Heart left ventricle (tissue), 16 donors: ENCODE results near the gene ZPBP. TPM values are rescaled to one million over a fixed set of nuclear protein-coding genes. Genes with fewer than 3 reads are reported as not detected.
A peak's percentile ranks its signal among the peaks of the same experiment; 100 is the strongest.

ENCODE experiments used
- ATAC-seq, 4 donors: fragments of 200-7000 bp; cut with Tn5 transposase; one replicate each; pipeline ENCODE4 v1.9.1; 2020 to 2022; ENCODE audit warnings: moderate library complexity in 4 of 4, mild to moderate bottlenecking in 3 of 4, moderate number of reproducible peaks in 1 of 4
- DNase-seq, 5 donors: peaks; one replicate each; pipeline ENCODE4 v3.0.0-alpha.2; 2020
- H3K27ac ChIP-seq, 12 donors: fragments of 200-600 bp; sonication (generic) in 4 of 12; one replicate each; pipeline versions ENCODE4 v1.5.0 to v1.8.0; 2016 to 2022; ENCODE audit warnings: mild to moderate bottlenecking in 2 of 12
- H3K27me3 ChIP-seq, 9 donors: fragments of 200-600 bp; sonication (generic) in 2 of 9; one replicate each; pipeline versions ENCODE4 v1.5.1 to v1.8.0; 2016 to 2022; ENCODE audit warnings: mild to moderate bottlenecking in 3 of 9
- H3K36me3 ChIP-seq, 9 donors: fragments of 200-600 bp; sonication (generic) in 2 of 9; one replicate each; pipeline versions ENCODE4 v1.5.0 to v1.8.0; 2018 to 2022; ENCODE audit warnings: mild to moderate bottlenecking in 2 of 9
- H3K4me1 ChIP-seq, 12 donors: fragments of 200-600 bp; sonication (generic) in 4 of 12; one replicate each; pipeline versions ENCODE4 v1.5.0 to v1.8.0; 2016 to 2022; ENCODE audit warnings: mild to moderate bottlenecking in 3 of 12
- H3K4me3 ChIP-seq, 12 donors: fragments of 200-600 bp; sonication (generic) in 4 of 12; one replicate each; pipeline versions ENCODE4 v1.5.0 to v1.8.0; 2017 to 2022; ENCODE audit warnings: mild to moderate bottlenecking in 9 of 12, moderate library complexity in 4 of 12
- H3K9me3 ChIP-seq, 12 donors: fragments of 200-600 bp; sonication (generic) in 4 of 12; one replicate each; pipeline versions ENCODE4 v1.5.0 to v1.8.0; 2016 to 2022; ENCODE audit warnings: mild to moderate bottlenecking in 1 of 12
- POLR2A ChIP-seq, 2 donors: fragments of 450-650 bp; IDR thresholded peaks; one replicate each; pipeline ENCODE4 v1.6.1; 2017; ENCODE audit warnings: antibody characterized with exemption in 2 of 2, mild to moderate bottlenecking in 2 of 2, moderate library complexity in 2 of 2
- WGBS, 4 donors: extraction: QIAGEN DNeasy Blood & Tissue Kit in 2 of 4; methylation state at CpG; one replicate each; pipeline versions ENCODE4 v1.1.5 to v1.1.7; 2013 to 2018; 5-methylcytosine and 5-hydroxymethylcytosine counted together
- intact Hi-C, 10 donors: fragments of 100-400 bp; cut with DNase I; formaldehyde crosslinking; loops; one replicate each; pipeline versions ENCODE4 v1.11.1 to v1.14.2; 2022
- polyA plus RNA-seq, 2 donors: library from polyadenylated mRNA; stranded (reverse); fragments of 200-250 nt; gene quantifications; one replicate each; pipeline ENCODE4 v1.2.3, GENCODE V29; 2013
- total RNA-seq, 9 donors: library from RNA; depleted of rRNA in 2 of 9; stranded (reverse); fragments of >200 nt in 2 of 9; fragmentation: NEBNext Ultra II Directional in 3 of 9; extraction: Animal tissue kit (Norgen Biotek cat#: 25700) in 3 of 9; gene quantifications; one replicate each; pipeline versions ENCODE4 v1.1.0 to v1.2.4, GENCODE V29; 2016 to 2023
- TF ChIP-seq, protein P1 (sequence below), 12 donors: fragments of 200-600 bp; sonication (generic) in 4 of 12; IDR thresholded peaks; one replicate each; pipeline versions ENCODE4 v1.5.0 to v1.8.0; 2018 to 2022; ENCODE audit warnings: antibody characterized with exemption in 12 of 12, mild to moderate bottlenecking in 5 of 12
- donor health status: ischemic (EF 13 %, LVEDD 7.1; RV severe dilation, severe dysfunction).
- donor health status: healthy with polysubstance abuse.
- donor health status: DM: no; HTN: yes; CAD: no.
- donor health status: DM: no; HTN: no; CAD: no.
- donor health status: ischemic (EF 25% LVEDD 6.9; RV normal size, moderate dysfunction).
- donor health status: ischemic (EF 25% LVEDD 5.7; RV mildly dilated, moderate dysfunction).
- donor health status: healthy.
- donor health status: DM: yes; HTN: yes; CAD: no.
- donor health status: ischemic (EF 35%, LVEDD 5.7; RV mildly dilated, moderate dysfunction).
- donor health status: nonischemic (EF 11% LVEDD 7.7; RV severe dilation, severe dysfunction).
- donor health status: DM: yes; HTN: yes; CAD: no.
- donor health status: PGD.
- donor health status: ischemic (EF 29% LVEDD 5.4; RV normal size, mild dysfunction).
- donor health status: nonischemic (EF 23%, LVEDD 6.1; RV moderate dilation, normal function).

Gene ZPBP
- total and polyA plus RNA-seq, 11 donors = not detected

DNA sequence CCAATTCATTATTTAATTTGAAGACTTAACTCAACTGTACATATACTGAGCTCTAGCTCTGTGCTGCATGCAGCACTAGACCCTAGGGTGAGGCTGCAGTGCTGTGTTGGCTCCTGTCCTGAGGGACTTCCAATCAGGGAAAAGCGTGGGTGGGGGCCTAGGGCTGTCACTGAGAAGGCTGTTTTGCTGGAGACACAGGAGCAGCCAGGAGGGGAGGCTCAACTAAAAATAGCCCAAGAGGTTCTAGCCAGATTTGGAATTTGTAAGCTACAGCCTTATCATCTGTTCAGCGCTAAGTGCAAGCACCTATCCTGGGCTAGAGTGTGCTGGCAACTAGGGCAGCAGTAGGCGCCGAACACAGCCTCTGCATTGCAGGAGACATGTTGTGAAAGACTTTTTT lies 198.5 kb downstream of the ZPBP start:
- intact Hi-C loops = no loop called here

DNA sequence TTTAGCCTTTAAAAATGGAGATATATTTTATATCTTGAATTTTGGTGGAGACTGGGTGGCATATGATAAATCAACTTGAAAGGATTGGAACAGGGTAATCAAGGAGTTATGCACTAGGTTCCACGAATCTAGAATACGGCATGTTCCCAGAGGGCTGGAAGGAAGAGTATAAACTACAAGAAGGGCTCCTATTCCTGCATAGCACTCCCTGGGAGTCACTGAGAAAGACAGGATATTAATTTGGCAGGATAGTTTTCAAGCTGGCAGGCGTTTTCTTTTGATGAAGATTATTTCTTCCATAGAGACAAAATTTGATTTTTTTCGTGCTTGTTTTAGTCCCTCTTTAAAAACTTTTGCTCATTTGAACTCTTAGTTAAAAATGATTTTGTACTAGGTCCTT lies 199.9 kb downstream of the ZPBP start:
- no peak overlapping the region for H3K4me3 ChIP-seq
- no peaks in the 10 kb centered on the region for H3K36me3 ChIP-seq
- no peaks in the 10 kb centered on the region for H3K27me3 ChIP-seq
- 28 to 58% (median 37%) methylated on average over 4 of the region's 4 CpGs for WGBS, 4 donors
- peak overlapping the region in 2 of 12 donors; percentile 23 to 71 for H3K27ac ChIP-seq
- DNase-seq (no peak), ATAC-seq (peak in 2 of 4 donors; percentile 25 to 34)
- intact Hi-C loops = no loop called here
- H3K9me3 ChIP-seq = peaks cover 0 to 10% (median 0%) of the 10 kb centered on the region in 12 donors
- TF ChIP-seq POLR2A (IDR thresholded peaks at IDR 0.05) = no peak
- TF ChIP-seq, protein P1, sequence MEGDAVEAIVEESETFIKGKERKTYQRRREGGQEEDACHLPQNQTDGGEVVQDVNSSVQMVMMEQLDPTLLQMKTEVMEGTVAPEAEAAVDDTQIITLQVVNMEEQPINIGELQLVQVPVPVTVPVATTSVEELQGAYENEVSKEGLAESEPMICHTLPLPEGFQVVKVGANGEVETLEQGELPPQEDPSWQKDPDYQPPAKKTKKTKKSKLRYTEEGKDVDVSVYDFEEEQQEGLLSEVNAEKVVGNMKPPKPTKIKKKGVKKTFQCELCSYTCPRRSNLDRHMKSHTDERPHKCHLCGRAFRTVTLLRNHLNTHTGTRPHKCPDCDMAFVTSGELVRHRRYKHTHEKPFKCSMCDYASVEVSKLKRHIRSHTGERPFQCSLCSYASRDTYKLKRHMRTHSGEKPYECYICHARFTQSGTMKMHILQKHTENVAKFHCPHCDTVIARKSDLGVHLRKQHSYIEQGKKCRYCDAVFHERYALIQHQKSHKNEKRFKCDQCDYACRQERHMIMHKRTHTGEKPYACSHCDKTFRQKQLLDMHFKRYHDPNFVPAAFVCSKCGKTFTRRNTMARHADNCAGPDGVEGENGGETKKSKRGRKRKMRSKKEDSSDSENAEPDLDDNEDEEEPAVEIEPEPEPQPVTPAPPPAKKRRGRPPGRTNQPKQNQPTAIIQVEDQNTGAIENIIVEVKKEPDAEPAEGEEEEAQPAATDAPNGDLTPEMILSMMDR (IDR thresholded peaks at IDR 0.05) = no peak
- peaks cover 0 to 13% (median 0%) of the 10 kb centered on the region in 12 donors for H3K4me1 ChIP-seq

More for the DNA sequence above, 198.5 kb downstream of the ZPBP start:
- Histone ChIP-seq H3K27ac (peak overlapping the region in 7 of 12 donors; percentile 2 to 74 (median 49)), H3K9me3 (peaks cover 0 to 10% (median 0%) of the 10 kb centered on the region in 12 donors), H3K27me3 (no peaks in the 10 kb centered on the region), H3K36me3 (no peaks in the 10 kb centered on the region), H3K4me3 (no peak overlapping the region), H3K4me1 (peaks cover 0 to 13% (median 0%) of the 10 kb centered on the region in 12 donors)
- peak; percentile 94 to 97 (median 96) for ATAC-seq
- DNase-seq = peak in 4 of 5 donors; percentile 53 to 83 (median 68)
- TF ChIP-seq POLR2A (IDR thresholded peaks at IDR 0.05) = no peak
- TF ChIP-seq, protein P1 (IDR thresholded peaks at IDR 0.05) = no peak
- 37 to 58% (median 45%) methylated on average over 4 of the region's 4 CpGs for WGBS, 4 donors

DNA sequence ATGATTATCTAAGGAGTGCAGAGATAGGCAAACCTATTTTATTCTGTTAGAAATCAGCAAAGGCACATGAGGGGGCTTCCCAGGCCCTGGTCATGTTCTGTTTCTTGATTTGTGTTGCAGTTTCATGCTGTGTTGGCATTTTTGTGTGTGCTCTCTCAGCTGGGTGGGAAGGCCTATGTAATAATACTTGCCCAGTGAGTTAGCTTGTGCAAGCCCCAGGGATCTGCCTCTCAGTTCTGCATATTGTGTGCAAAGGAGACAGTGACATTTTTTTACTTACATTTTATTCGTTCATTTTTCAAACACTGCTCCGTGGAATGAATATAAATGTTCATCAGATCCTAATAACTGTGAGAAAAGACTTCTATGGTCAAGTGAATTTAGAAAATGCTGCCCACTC lies 200.6 kb downstream of the ZPBP start:
- no peaks in the 10 kb centered on the region for H3K36me3 ChIP-seq
- no peak overlapping the region for H3K4me3 ChIP-seq
- no peak overlapping the region for H3K27ac ChIP-seq
- no peak for DNase-seq
- no peaks in the 10 kb centered on the region for H3K27me3 ChIP-seq
- TF ChIP-seq, protein P1 (IDR thresholded peaks at IDR 0.05) = no peak
- TF ChIP-seq POLR2A (IDR thresholded peaks at IDR 0.05) = no peak
- H3K4me1 ChIP-seq = peaks cover 0 to 18% (median 0%) of the 10 kb centered on the region in 12 donors
- 75 to 84% (median 82%) methylated on average over 2 of the region's 2 CpGs for WGBS, 4 donors
- intact Hi-C loops = no loop called here
- H3K9me3 ChIP-seq = peaks cover 0 to 10% (median 0%) of the 10 kb centered on the region in 12 donors
- no peak for ATAC-seq

Other genes starting within 250 kb of the ZPBP start
- 10 to 100 TPM in 2 of 9 donors, 1 to 10 TPM in 6, under 1 TPM in 1; 0.90 to 27.8 (median 3.2) TPM for gene IKZF1, start 211.5 kb upstream of the ZPBP start, total RNA-seq
- gene IKZF1, start 211.5 kb upstream of the ZPBP start, polyA plus RNA-seq = under 1 TPM; 0.30 to 0.82 TPM